Epithelial cell of esophagus (primary cell): Measurements from ENCODE around the gene ADAM10.

Source experiments
- DNase-seq: peaks from one replicate; pipeline ENCODE4 v3.0.0; 2010; ENCODE audit warnings: low read depth
- H3K4me3 ChIP-seq: 2 replicates; pipeline ENCODE4 v1.5.1; 2011; ENCODE audit warnings: mild to moderate bottlenecking, low read length, control low read depth
- TF ChIP-seq, protein P1 (sequence below): IDR thresholded peaks from 2 replicates; pipeline ENCODE4 v1.5.1; 2011; ENCODE audit warnings: low read depth, mild to moderate bottlenecking, low read length, control low read depth, inconsistent platforms; ENCODE audit not compliant: insufficient read depth; ENCODE audit errors: missing control alignments

ADAM10 gene

GRCh38 chr15:58602823-58603222 is 146.7 kb downstream of the ADAM10 start:
- no peak overlapping the region for H3K4me3 ChIP-seq
- no peak for DNase-seq

GRCh38 chr15:58598829-58599210 is 150.7 kb downstream of the ADAM10 start:
- TF ChIP-seq, protein P1, sequence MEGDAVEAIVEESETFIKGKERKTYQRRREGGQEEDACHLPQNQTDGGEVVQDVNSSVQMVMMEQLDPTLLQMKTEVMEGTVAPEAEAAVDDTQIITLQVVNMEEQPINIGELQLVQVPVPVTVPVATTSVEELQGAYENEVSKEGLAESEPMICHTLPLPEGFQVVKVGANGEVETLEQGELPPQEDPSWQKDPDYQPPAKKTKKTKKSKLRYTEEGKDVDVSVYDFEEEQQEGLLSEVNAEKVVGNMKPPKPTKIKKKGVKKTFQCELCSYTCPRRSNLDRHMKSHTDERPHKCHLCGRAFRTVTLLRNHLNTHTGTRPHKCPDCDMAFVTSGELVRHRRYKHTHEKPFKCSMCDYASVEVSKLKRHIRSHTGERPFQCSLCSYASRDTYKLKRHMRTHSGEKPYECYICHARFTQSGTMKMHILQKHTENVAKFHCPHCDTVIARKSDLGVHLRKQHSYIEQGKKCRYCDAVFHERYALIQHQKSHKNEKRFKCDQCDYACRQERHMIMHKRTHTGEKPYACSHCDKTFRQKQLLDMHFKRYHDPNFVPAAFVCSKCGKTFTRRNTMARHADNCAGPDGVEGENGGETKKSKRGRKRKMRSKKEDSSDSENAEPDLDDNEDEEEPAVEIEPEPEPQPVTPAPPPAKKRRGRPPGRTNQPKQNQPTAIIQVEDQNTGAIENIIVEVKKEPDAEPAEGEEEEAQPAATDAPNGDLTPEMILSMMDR, result no peak
- H3K4me3 ChIP-seq, result no peak overlapping the region
- DNase-seq, result no peak

More at GRCh38 chr15:58602823-58603222, 146.7 kb downstream of the ADAM10 start:
- TF ChIP-seq, protein P1, result no peak

GRCh38 chr15:58597943-58598828 is 151.3 kb downstream of the ADAM10 start:
- DNase-seq, result no peak
- TF ChIP-seq, protein P1, result no peak
- H3K4me3 ChIP-seq, result no peak overlapping the region

DNA sequence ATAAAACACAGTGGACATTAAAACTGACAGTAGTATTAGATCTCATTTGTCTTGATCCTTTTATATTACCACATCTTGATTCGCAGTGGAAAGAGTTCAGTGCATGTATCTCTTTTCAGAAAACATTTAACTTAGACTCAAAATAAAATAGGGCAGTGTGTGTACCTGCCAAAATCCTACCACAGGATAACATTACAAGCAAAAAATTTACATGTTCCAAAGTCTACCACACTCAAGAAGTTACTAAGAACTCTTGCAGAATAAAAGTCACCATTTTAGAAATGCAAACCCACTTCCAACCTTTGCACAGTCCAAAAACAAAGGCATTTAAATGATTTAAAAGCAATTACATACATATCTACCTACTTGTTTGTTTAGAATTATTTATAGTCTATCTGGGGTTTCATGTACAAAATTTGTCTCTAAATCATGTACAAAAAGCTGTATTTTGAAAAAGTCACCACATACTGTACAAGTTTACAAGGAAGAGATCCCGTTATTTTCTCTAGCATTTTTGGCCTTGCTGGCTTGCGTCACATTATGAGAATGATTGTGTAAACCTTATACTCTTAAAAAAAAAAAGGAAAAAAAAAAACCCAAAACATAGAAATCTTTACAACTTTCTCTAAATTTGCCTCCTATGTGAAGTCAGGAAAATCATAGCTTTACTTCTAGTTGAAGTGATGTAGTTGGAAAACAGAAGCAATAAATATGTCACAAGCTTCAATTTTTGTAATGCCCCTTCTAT is 153.8 kb downstream of the ADAM10 start:
- H3K4me3 ChIP-seq, result no peak overlapping the region
- DNase-seq, result no peak
- TF ChIP-seq, protein P1, result no peak

- DNase-seq, result no peak
- TF ChIP-seq, protein P1, result no peak
- no peak overlapping the region for H3K4me3 ChIP-seq
Measured at GRCh38 chr15:58594898-58595297, 154.6 kb downstream of the ADAM10 start.

DNA sequence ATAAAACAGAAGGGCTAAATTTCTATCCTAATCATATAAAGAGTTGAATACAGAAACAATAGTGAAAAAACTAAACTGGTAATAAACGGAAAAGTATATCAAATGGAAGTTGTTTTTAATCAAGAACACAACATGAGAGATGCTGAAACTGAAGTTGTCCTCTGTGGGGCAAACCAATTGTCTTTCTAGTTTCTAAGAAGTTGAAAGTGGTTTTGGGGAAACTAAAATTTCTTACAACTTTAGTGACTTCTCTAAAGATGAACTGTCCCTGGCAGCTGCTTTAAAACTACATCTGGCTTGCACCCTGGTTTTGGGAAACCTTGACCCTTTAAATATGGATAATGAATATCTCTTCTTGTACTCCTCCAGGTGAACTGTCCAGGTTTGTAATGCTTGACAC is 155.6 kb downstream of the ADAM10 start:
- TF ChIP-seq, protein P1, result no peak
- no peak overlapping the region for H3K4me3 ChIP-seq
- DNase-seq, result no peak

DNA sequence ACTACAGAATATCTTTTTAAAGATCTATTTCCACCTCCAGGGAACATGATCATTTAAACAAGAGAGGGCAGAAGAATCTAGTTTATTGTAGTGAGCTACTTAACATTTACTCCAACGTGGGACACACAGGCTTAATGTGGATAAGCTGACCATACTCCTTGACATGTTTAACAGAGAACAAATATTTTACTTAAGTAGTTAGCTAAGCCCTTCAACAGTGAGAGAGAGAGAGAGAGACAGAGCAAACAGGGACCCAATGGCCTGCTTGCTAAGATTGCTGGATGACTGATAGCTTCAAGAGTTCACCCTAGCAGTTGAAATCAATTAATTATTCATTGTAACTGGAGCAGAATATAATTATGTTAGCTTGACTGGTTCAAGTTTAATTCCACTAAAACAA is 158.6 kb downstream of the ADAM10 start:
- no peak for DNase-seq
- TF ChIP-seq, protein P1, result no peak
- no peak overlapping the region for H3K4me3 ChIP-seq
